ENCODE results near the gene PAX5. TPM values are rescaled to one million over a fixed set of nuclear protein-coding genes. Genes with fewer than 3 reads are reported as not detected.

PAX5 gene
- polyA plus RNA-seq, 2 of the 4 experiments (the other 2 are of a cell fraction): not detected

DNA sequence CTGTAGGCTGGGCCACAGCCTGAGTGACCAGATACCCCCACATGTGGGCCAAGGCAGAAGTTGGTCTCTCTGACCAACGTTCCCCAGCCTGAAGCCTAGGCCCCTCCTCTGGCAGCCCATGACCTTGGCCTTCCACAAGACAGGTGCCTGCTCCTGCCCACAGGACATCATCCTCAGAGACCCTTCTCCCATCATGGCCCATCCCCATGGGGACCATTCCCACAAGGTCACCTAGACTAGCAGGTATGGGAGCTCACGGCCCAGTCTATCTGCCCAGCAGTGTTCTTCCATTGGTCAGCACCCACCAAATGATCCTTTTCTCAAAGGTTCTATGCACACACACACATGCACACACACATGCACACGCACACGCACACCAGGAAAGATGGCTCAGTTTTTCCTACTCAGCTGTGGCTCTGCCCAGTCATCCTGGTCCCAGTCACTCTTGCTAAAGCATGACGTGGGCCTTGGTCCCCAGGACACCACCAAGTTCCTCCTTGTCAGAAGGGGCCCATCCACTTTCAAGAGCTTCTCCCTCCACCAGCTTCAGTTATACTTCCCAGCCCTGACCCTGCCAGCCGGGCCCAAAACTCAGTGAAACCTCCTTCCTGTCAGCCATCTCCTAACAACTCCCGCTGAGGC is 65.4 kb downstream of the PAX5 start:
- 71% methylated on average over 6 of the region's 7 CpGs for WGBS (ENCODE audit: missing lambda C conversion rate)
- POLR2A ChIA-PET: no interaction called here
- DNase-seq (ENCODE audit: low read depth in 1 of 2, low spot score in 1 of 2): no peak

DNA sequence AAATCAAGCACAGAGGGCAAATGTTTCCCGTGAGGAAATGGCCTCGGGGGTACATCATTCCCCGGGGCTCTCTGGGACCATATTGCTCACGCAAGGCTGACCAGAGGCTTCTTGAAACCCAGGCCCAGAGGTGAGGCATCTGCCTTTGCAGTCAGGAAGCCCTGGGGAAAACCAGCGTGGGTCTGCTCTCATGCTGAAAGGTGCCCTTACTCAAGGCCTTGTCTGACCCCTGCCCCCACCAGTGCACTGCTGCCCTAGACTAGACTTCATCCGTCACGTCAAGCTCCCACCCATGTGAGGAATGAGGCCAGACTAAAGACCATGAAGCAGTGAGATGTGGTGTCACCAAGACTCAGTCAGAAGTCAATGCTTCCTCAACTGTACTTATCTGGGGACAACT is 66.1 kb downstream of the PAX5 start:
- ATAC-seq (no peak), DNase-seq (ENCODE audit: low read depth in 1 of 2, low spot score in 1 of 2) (no peak), FAIRE-seq (no peak)
- no peak overlapping the region for H3K4me3 ChIP-seq
- ChIA-PET CTCF (interaction anchor here (0.8 to 3.3 kb wide), 6 partner anchors 10 to 163 kb away, joined by 3 to 20 read pairs (median 4); no protein-coding TSS in a partner anchor), POLR2A (no interaction called here)
- 60% methylated on average over 7 of the region's 7 CpGs for WGBS (ENCODE audit: missing lambda C conversion rate)
- H3K9me3 ChIP-seq: no peaks in the 10 kb centered on the region
- H3K27ac ChIP-seq: no peak overlapping the region
- peaks cover 8% of the 10 kb centered on the region; the same call in 2 of the 3 replicates for H3K4me1 ChIP-seq
- no peak for TF ChIP-seq SREBF2 (IDR thresholded peaks at IDR 0.05)
- TF ChIP-seq, protein P1, sequence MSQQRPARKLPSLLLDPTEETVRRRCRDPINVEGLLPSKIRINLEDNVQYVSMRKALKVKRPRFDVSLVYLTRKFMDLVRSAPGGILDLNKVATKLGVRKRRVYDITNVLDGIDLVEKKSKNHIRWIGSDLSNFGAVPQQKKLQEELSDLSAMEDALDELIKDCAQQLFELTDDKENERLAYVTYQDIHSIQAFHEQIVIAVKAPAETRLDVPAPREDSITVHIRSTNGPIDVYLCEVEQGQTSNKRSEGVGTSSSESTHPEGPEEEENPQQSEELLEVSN (IDR thresholded peaks at IDR 0.05; ENCODE audit: borderline replicate concordance, low read depth): no peak
- no peak for TF ChIP-seq ZNF302 (CRISPR knock-in tag; IDR thresholded peaks at IDR 0.05)
- no peak for TF ChIP-seq POLR2A (IDR thresholded peaks at IDR 0.05; ENCODE audit: low read length)
- TF ChIP-seq FOSL2 (IDR thresholded peaks at IDR 0.05): no peak
- no peak for TF ChIP-seq FOSL2 (CRISPR knock-in tag; IDR thresholded peaks at IDR 0.05)
- TF ChIP-seq, protein P2, sequence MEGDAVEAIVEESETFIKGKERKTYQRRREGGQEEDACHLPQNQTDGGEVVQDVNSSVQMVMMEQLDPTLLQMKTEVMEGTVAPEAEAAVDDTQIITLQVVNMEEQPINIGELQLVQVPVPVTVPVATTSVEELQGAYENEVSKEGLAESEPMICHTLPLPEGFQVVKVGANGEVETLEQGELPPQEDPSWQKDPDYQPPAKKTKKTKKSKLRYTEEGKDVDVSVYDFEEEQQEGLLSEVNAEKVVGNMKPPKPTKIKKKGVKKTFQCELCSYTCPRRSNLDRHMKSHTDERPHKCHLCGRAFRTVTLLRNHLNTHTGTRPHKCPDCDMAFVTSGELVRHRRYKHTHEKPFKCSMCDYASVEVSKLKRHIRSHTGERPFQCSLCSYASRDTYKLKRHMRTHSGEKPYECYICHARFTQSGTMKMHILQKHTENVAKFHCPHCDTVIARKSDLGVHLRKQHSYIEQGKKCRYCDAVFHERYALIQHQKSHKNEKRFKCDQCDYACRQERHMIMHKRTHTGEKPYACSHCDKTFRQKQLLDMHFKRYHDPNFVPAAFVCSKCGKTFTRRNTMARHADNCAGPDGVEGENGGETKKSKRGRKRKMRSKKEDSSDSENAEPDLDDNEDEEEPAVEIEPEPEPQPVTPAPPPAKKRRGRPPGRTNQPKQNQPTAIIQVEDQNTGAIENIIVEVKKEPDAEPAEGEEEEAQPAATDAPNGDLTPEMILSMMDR (IDR thresholded peaks at IDR 0.05): no peak
- TF ChIP-seq, protein P3, sequence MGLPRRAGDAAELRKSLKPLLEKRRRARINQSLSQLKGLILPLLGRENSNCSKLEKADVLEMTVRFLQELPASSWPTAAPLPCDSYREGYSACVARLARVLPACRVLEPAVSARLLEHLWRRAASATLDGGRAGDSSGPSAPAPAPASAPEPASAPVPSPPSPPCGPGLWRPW (IDR thresholded peaks at IDR 0.05): no peak
- no peak for TF ChIP-seq CHD4 (IDR thresholded peaks at IDR 0.05; ENCODE audit: borderline replicate concordance)
- TF ChIP-seq RFX5 (IDR thresholded peaks at IDR 0.05): no peak
- no peak for TF ChIP-seq MAFK (IDR thresholded peaks at IDR 0.05; ENCODE audit: partially characterized antibody)
- no peak for TF ChIP-seq HOXA7 (CRISPR knock-in tag; IDR thresholded peaks at IDR 0.05)
- no peak for TF ChIP-seq BHLHE40 (IDR thresholded peaks at IDR 0.05; ENCODE audit: low read depth, low read length)
- TF ChIP-seq EP300 (IDR thresholded peaks at IDR 0.05): no peak
- TF ChIP-seq HEYL (CRISPR knock-in tag; IDR thresholded peaks at IDR 0.05): no peak
- TF ChIP-seq, protein P4, sequence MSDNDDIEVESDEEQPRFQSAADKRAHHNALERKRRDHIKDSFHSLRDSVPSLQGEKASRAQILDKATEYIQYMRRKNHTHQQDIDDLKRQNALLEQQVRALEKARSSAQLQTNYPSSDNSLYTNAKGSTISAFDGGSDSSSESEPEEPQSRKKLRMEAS (IDR thresholded peaks at IDR 0.05): no peak
- TF ChIP-seq FOXS1 (CRISPR knock-in tag; IDR thresholded peaks at IDR 0.05): no peak
- no peak for TF ChIP-seq CBX2 (IDR thresholded peaks at IDR 0.05; ENCODE audit: borderline replicate concordance, low read depth)
- H3K4me2 ChIP-seq: no peak overlapping the region

More for the DNA sequence above, 65.4 kb downstream of the PAX5 start:
- no peak for TF ChIP-seq MYC (IDR thresholded peaks at IDR 0.05; ENCODE audit: borderline replicate concordance, low read length)
- TF ChIP-seq SMC3 (IDR thresholded peaks at IDR 0.05): no peak
- no peak for TF ChIP-seq NR3C1 (IDR thresholded peaks at IDR 0.05)
- no peak for TF ChIP-seq EP300 (IDR thresholded peaks at IDR 0.05)
- TF ChIP-seq, protein P5, sequence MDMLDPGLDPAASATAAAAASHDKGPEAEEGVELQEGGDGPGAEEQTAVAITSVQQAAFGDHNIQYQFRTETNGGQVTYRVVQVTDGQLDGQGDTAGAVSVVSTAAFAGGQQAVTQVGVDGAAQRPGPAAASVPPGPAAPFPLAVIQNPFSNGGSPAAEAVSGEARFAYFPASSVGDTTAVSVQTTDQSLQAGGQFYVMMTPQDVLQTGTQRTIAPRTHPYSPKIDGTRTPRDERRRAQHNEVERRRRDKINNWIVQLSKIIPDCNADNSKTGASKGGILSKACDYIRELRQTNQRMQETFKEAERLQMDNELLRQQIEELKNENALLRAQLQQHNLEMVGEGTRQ (IDR thresholded peaks at IDR 0.05): no peak
- no peak for TF ChIP-seq GATA3 (IDR thresholded peaks at IDR 0.05; ENCODE audit: borderline replicate concordance)
- TF ChIP-seq HEYL (CRISPR knock-in tag; IDR thresholded peaks at IDR 0.05): no peak
- TF ChIP-seq HOXA7 (CRISPR knock-in tag; IDR thresholded peaks at IDR 0.05): no peak
- no peak for TF ChIP-seq CBX2 (IDR thresholded peaks at IDR 0.05; ENCODE audit: borderline replicate concordance, low read depth)
- no peak for TF ChIP-seq EHMT2 (IDR thresholded peaks at IDR 0.05; ENCODE audit: low read depth)
- TF ChIP-seq, protein P6, sequence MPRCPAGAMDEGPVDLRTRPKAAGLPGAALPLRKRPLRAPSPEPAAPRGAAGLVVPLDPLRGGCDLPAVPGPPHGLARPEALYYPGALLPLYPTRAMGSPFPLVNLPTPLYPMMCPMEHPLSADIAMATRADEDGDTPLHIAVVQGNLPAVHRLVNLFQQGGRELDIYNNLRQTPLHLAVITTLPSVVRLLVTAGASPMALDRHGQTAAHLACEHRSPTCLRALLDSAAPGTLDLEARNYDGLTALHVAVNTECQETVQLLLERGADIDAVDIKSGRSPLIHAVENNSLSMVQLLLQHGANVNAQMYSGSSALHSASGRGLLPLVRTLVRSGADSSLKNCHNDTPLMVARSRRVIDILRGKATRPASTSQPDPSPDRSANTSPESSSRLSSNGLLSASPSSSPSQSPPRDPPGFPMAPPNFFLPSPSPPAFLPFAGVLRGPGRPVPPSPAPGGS (IDR thresholded peaks at IDR 0.05): no peak
- no peak for TF ChIP-seq TP53 (CRISPR knock-in tag; IDR thresholded peaks at IDR 0.05)
- TF ChIP-seq JUN (IDR thresholded peaks at IDR 0.05): no peak
- TF ChIP-seq, protein P7, sequence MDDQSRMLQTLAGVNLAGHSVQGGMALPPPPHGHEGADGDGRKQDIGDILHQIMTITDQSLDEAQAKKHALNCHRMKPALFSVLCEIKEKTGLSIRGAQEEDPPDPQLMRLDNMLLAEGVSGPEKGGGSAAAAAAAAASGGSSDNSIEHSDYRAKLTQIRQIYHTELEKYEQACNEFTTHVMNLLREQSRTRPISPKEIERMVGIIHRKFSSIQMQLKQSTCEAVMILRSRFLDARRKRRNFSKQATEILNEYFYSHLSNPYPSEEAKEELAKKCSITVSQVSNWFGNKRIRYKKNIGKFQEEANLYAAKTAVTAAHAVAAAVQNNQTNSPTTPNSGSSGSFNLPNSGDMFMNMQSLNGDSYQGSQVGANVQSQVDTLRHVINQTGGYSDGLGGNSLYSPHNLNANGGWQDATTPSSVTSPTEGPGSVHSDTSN (IDR thresholded peaks at IDR 0.05): no peak
- TF ChIP-seq ZNF302 (CRISPR knock-in tag; IDR thresholded peaks at IDR 0.05): no peak
- no peak for TF ChIP-seq RNF2 (IDR thresholded peaks at IDR 0.05; ENCODE audit: borderline replicate concordance, low read depth)
- Histone ChIP-seq H3K4me2 (no peak overlapping the region), H3K9me3 (no peaks in the 10 kb centered on the region), H3K4me1 (peaks cover 8% of the 10 kb centered on the region; the same call in 2 of the 3 replicates), H3K27ac (no peak overlapping the region), H3K4me3 (no peak overlapping the region)
- ATAC-seq (no peak), FAIRE-seq (no peak)
- CTCF ChIA-PET: interaction anchor here (0.8 to 3.3 kb wide), 7 partner anchors 10 to 164 kb away, joined by 3 to 20 read pairs (median 3); no protein-coding TSS in a partner anchor

All from A549 (cell line).